Esophagus muscularis mucosa (tissue), 4 donors: ENCODE data around the gene CBY1. TPM values are rescaled to one million over a fixed set of nuclear protein-coding genes. Genes with fewer than 3 reads are reported as not detected.

ENCODE experiments used
- DNase-seq: peaks from one replicate; pipeline ENCODE4 v3.0.0-alpha.2; 2017; ENCODE audit errors: extremely low spot score
- H3K27ac ChIP-seq, 4 donors: fragments of 200-600 bp; sonication (generic); replicated peaks in 1 of 4; 1 replicate in 3 of 4; 2 replicates in 1 of 4; pipeline ENCODE4 v1.5.1; 2016 to 2019; ENCODE audit warnings: mild to moderate bottlenecking in 1 of 4
- H3K27me3 ChIP-seq, 4 donors: fragments of 200-600 bp; sonication (generic); one replicate each; pipeline versions ENCODE4 v1.5.1 to v1.6.0; 2016 to 2019
- H3K36me3 ChIP-seq, 4 donors: fragments of 200-600 bp; sonication (generic); one replicate each; pipeline ENCODE4 v1.5.1; 2016 to 2019
- H3K4me1 ChIP-seq, 4 donors: fragments of 200-600 bp; sonication (generic); one replicate each; pipeline ENCODE4 v1.5.1; 2016 to 2019
- H3K4me3 ChIP-seq, 4 donors: fragments of 200-600 bp; sonication (generic); 1 replicate in 2 of 4; 2 replicates in 2 of 4; pipeline ENCODE4 v1.5.1; 2016 to 2019; ENCODE audit warnings: mild to moderate bottlenecking in 4 of 4, moderate library complexity in 1 of 4
- H3K9me3 ChIP-seq, 4 donors: fragments of 200-600 bp; sonication (generic); 1 replicate in 3 of 4; 2 replicates in 1 of 4; pipeline ENCODE4 v1.5.1; 2016 to 2019
- EP300 ChIP-seq: sonication (generic); formaldehyde crosslinking; IDR thresholded peaks from one replicate; pipeline ENCODE4 v1.6.1; 2017; ENCODE audit warnings: antibody characterized with exemption
- POLR2A ChIP-seq: fragments of 450-650 bp; IDR thresholded peaks from one replicate; pipeline ENCODE4 v1.6.1; 2017; ENCODE audit warnings: antibody characterized with exemption, moderate library complexity, mild to moderate bottlenecking, low read depth
- POLR2AphosphoS5 ChIP-seq, 2 donors: sonication (generic); formaldehyde crosslinking; IDR thresholded peaks; one replicate each; pipeline ENCODE4 v1.6.1; 2017; ENCODE audit warnings: antibody characterized with exemption in 2 of 2
- WGBS: methylation state at CpG from one replicate; pipeline ENCODE4 v1.1.5; 2018; 5-methylcytosine and 5-hydroxymethylcytosine counted together
- intact Hi-C: fragments of 100-400 bp; cut with DNase I; formaldehyde crosslinking; loops from one replicate; pipeline ENCODE4 v1.15.1; 2023
- total RNA-seq, 4 donors: library from RNA; depleted of rRNA; stranded (reverse); fragments of >200 nt; gene quantifications; one replicate each; pipeline versions ENCODE4 v1.1.0 to v1.2.1, GENCODE V29; 2016
- TF ChIP-seq, protein P1 (sequence below), 3 experiments: fragments of 200-600 bp in 2 of 3; fragments of 450-650 bp in 1 of 3; sonication (generic) in 2 of 3; IDR thresholded peaks; one replicate each; pipeline ENCODE4 v1.5.1; 2017 to 2019; ENCODE audit warnings: antibody characterized with exemption in 3 of 3, mild to moderate bottlenecking in 2 of 3, moderate library complexity in 1 of 3

CBY1 gene
- total RNA-seq, 4 donors from 2014 or later, result 25.2 to 36.9 (median 33.9) TPM

DNA sequence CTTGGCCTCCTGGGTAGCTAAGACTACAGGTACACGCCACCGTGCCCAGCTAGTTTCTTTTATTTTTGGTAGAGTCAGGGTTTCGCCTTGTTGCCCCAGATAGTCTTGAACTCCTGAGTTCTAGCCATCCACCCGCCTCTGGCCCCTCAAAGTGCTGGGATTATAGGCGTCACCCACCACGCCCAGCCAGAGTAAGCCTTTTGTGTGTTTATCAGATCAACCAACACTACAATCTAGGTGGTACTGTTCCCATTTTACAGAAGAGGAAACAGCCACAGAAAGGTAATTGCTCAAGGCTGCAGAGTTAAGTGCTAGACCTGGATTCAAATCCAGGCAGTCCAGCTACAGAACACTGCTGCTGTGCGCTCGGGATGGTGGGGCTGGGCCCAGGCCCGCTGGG lies 28.5 kb downstream of the CBY1 start:
- Histone ChIP-seq H3K4me3 (no peak overlapping the region), H3K36me3 (peaks cover 53 to 69% (median 65%) of the 10 kb centered on the region in 4 donors), H3K27me3 (no peaks in the 10 kb centered on the region), H3K27ac (no peak overlapping the region), H3K4me1 (peaks cover 18 to 22% (median 20%) of the 10 kb centered on the region in 4 donors), H3K9me3 (no peaks in the 10 kb centered on the region)
- WGBS, result 92% methylated on average over 9 of the region's 9 CpGs
- intact Hi-C loops, result no loop called here
- no peak for DNase-seq
- no peak for TF ChIP-seq POLR2AphosphoS5 (IDR thresholded peaks at IDR 0.05)
- no peak for TF ChIP-seq POLR2A
- TF ChIP-seq EP300, result no peak
- TF ChIP-seq, protein P1, sequence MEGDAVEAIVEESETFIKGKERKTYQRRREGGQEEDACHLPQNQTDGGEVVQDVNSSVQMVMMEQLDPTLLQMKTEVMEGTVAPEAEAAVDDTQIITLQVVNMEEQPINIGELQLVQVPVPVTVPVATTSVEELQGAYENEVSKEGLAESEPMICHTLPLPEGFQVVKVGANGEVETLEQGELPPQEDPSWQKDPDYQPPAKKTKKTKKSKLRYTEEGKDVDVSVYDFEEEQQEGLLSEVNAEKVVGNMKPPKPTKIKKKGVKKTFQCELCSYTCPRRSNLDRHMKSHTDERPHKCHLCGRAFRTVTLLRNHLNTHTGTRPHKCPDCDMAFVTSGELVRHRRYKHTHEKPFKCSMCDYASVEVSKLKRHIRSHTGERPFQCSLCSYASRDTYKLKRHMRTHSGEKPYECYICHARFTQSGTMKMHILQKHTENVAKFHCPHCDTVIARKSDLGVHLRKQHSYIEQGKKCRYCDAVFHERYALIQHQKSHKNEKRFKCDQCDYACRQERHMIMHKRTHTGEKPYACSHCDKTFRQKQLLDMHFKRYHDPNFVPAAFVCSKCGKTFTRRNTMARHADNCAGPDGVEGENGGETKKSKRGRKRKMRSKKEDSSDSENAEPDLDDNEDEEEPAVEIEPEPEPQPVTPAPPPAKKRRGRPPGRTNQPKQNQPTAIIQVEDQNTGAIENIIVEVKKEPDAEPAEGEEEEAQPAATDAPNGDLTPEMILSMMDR (IDR thresholded peaks at IDR 0.05), result no peak

DNA sequence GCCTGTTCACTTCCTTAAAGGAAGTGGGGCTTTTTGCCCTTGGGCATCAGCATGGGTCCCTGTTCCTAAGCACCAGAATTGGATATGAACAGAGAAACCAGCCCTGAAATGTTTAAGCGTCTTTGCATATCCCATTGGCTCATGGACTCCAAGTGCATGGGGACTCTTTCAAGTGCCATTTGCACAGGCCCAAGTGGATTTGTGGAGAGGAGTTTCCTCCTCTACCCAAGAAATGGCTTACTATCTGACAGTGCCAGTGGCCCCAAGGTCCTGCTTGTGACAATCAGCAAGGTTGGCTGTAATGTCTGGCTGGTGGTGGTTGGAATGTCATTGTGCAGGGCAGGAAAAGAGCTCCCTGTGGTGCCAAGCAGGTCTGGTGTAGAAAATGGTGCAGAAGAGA lies 29.3 kb downstream of the CBY1 start:
- H3K36me3 ChIP-seq, result peaks cover 53 to 77% (median 69%) of the 10 kb centered on the region in 4 donors
- H3K4me3 ChIP-seq, result no peak overlapping the region
- H3K9me3 ChIP-seq, result no peaks in the 10 kb centered on the region
- no peak for DNase-seq
- intact Hi-C loops, result no loop called here
- TF ChIP-seq, protein P1 (IDR thresholded peaks at IDR 0.05), result no peak
- TF ChIP-seq POLR2A (no peak), POLR2AphosphoS5 (IDR thresholded peaks at IDR 0.05) (no peak), EP300 (no peak)
- 100% methylated on average over 1 of the region's 1 CpG for WGBS
- no peak overlapping the region for H3K27ac ChIP-seq
- no peaks in the 10 kb centered on the region for H3K27me3 ChIP-seq
- peaks cover 18 to 22% (median 20%) of the 10 kb centered on the region in 4 donors for H3K4me1 ChIP-seq

DNA sequence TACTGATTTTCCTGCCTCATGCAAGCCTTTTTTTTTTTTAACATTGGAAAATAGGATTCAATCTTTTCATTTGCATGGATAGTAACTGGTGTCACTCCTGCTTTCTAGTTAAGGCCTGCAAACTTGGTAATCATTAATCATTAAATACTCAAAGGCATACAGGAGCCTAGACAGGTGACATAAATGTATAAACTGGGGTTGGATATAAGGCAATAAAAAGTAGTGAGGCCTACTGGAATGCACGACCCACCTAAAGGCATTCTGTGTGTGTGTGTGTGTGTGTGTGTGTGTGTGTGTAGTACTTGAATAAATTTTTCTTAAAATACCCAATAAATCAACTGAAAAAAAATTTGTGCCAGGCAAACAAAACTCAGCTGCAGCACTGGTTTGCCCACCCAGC lies 33.2 kb downstream of the CBY1 start:
- Histone ChIP-seq H3K4me1 (peaks cover 0 to 19% (median 11%) of the 10 kb centered on the region in 4 donors), H3K4me3 (no peak overlapping the region), H3K36me3 (peaks cover 41 to 89% (median 70%) of the 10 kb centered on the region in 4 donors), H3K27ac (no peak overlapping the region), H3K27me3 (no peaks in the 10 kb centered on the region), H3K9me3 (no peaks in the 10 kb centered on the region)
- DNase-seq, result no peak
- WGBS, result 60% methylated on average over 1 of the region's 1 CpG
- TF ChIP-seq POLR2A (no peak), POLR2AphosphoS5 (IDR thresholded peaks at IDR 0.05) (no peak), EP300 (no peak)
- TF ChIP-seq, protein P1 (IDR thresholded peaks at IDR 0.05), result no peak
- intact Hi-C loops, result no loop called here

DNA sequence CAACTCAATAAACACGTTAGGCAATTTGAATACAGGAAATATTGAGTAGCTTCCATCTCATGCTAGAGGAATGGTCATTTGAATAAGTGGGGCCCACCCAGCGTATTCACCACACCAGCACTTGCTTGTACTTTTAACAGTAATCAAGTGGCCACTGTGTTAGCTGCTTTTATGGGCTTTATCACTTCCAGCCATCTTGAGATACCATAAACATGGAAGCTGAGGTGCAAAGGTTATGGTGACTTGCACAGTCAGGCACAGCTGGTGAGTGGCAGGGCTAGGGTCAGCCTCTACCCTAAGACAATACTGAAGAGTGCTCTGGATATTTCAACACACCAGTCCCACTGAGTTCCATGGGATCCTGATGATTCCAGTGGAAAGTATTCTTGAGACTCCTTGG lies 37.6 kb downstream of the CBY1 start:
- Histone ChIP-seq H3K9me3 (no peaks in the 10 kb centered on the region), H3K36me3 (peaks cover 4 to 45% (median 26%) of the 10 kb centered on the region in 4 donors)
- TF ChIP-seq, protein P1 (IDR thresholded peaks at IDR 0.05), result no peak
- TF ChIP-seq EP300 (no peak), POLR2A (no peak), POLR2AphosphoS5 (IDR thresholded peaks at IDR 0.05) (no peak)

DNA sequence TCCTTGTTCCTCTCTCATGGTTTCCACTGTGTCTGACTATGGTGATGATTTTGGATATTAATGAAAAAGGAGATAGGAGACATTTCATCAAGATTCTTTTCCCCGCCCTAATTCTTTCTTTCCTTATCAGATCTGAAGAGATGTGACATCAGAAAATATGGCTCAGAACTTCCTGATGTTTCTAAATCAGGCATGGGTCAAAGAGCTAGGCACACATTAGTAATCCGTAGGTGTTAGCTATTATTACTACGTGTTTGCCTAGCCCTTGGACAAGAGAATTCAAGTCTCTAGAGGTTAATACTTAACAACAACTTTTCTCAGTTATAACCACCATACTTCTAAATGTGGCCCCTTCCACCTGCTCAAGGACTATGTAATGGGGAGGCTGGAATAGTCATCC lies 38.5 kb downstream of the CBY1 start:
- intact Hi-C loops, result no loop called here
- peaks cover 0 to 37% (median 20%) of the 10 kb centered on the region in 4 donors for H3K36me3 ChIP-seq
- no peaks in the 10 kb centered on the region for H3K27me3 ChIP-seq
- H3K4me3 ChIP-seq, result no peak overlapping the region
- DNase-seq, result no peak
- peaks cover 48 to 72% (median 58%) of the 10 kb centered on the region in 4 donors for H3K4me1 ChIP-seq
- no peaks in the 10 kb centered on the region for H3K9me3 ChIP-seq
- peak overlapping the region in 1 of 4 donors; percentile 99 for H3K27ac ChIP-seq
- WGBS, result 76% methylated on average over 3 of the region's 3 CpGs
- TF ChIP-seq, protein P1 (IDR thresholded peaks at IDR 0.05), result no peak
- TF ChIP-seq POLR2AphosphoS5 (IDR thresholded peaks at IDR 0.05) (no peak), EP300 (no peak), POLR2A (no peak)

More for the DNA sequence above, 37.6 kb downstream of the CBY1 start:
- Histone ChIP-seq H3K27me3 (no peaks in the 10 kb centered on the region), H3K4me3 (no peak overlapping the region), H3K4me1 (peaks cover 40 to 63% (median 52%) of the 10 kb centered on the region in 4 donors), H3K27ac (no peak overlapping the region)
- intact Hi-C loops, result no loop called here
- WGBS, result 83% methylated on average over 2 of the region's 2 CpGs
- DNase-seq, result no peak
